ENCODE results near the gene DNALI1. TPM values are rescaled to one million over a fixed set of nuclear protein-coding genes. Genes with fewer than 3 reads are reported as not detected.
"Not testable (repeated sequence)": the region's sequence is repeated elsewhere in the genome, so short reads cannot be mapped to it uniquely, and the experiment has no call there.

Gene DNALI1
- total RNA-seq, 3 donors from 2014 or later, result not detected

GRCh38 chr1:37562984-37563383 is 6.2 kb downstream of the DNALI1 start:
- Mint-ChIP-seq H3K4me3 (no peak overlapping the region), H3K4me1 (ENCODE audit: low read depth) (no peaks in the 10 kb centered on the region), H3K9me3 (no peaks in the 10 kb centered on the region), H3K36me3 (ENCODE audit: insufficient read depth) (peaks cover 27% of the 10 kb centered on the region), H3K27me3 (ENCODE audit: low read depth) (no peaks in the 10 kb centered on the region)
- ATAC-seq (no peak), DNase-seq (no peak)

GRCh38 chr1:37564892-37565291 is 8.2 kb downstream of the DNALI1 start:
- H3K27me3 Mint-ChIP-seq (ENCODE audit: low read depth), result no peaks in the 10 kb centered on the region
- no peaks in the 10 kb centered on the region for H3K9me3 Mint-ChIP-seq
- no peak overlapping the region for H3K4me3 Mint-ChIP-seq
- H3K36me3 Mint-ChIP-seq (ENCODE audit: insufficient read depth), result peaks cover 44% of the 10 kb centered on the region
- ATAC-seq (no peak), DNase-seq (no peak)
- H3K4me1 Mint-ChIP-seq (ENCODE audit: low read depth), result no peaks in the 10 kb centered on the region

- peaks cover 9% of the 10 kb centered on the region for H3K4me1 Mint-ChIP-seq (ENCODE audit: low read depth)
- peaks cover 54% of the 10 kb centered on the region for H3K36me3 Mint-ChIP-seq (ENCODE audit: insufficient read depth)
- no peaks in the 10 kb centered on the region for H3K9me3 Mint-ChIP-seq
- no peak for DNase-seq
- ATAC-seq, result no peak
- H3K4me3 Mint-ChIP-seq, result no peak overlapping the region
- H3K27me3 Mint-ChIP-seq (ENCODE audit: low read depth), result no peaks in the 10 kb centered on the region
Observed at GRCh38 chr1:37567023-37567422, 10.3 kb downstream of the DNALI1 start.

- DNase-seq, result no peak
- H3K4me1 Mint-ChIP-seq (ENCODE audit: low read depth), result peaks cover 20% of the 10 kb centered on the region
- H3K4me3 Mint-ChIP-seq, result no peak overlapping the region
- ATAC-seq, result peak in 1 of 2 donors; percentile 18
- H3K27me3 Mint-ChIP-seq (ENCODE audit: low read depth), result no peaks in the 10 kb centered on the region
- peaks cover 75% of the 10 kb centered on the region for H3K36me3 Mint-ChIP-seq (ENCODE audit: insufficient read depth)
- no peaks in the 10 kb centered on the region for H3K9me3 Mint-ChIP-seq
Observed at GRCh38 chr1:37570528-37571334, 14.0 kb downstream of the DNALI1 start.

- DNase-seq (no peak), ATAC-seq (peak; percentile 42 to 45)
- Mint-ChIP-seq H3K27me3 (ENCODE audit: low read depth) (no peaks in the 10 kb centered on the region), H3K36me3 (ENCODE audit: insufficient read depth) (peaks cover 62% of the 10 kb centered on the region), H3K4me3 (no peak overlapping the region), H3K4me1 (ENCODE audit: low read depth) (peaks cover 39% of the 10 kb centered on the region), H3K9me3 (no peaks in the 10 kb centered on the region)
Observed at GRCh38 chr1:37574834-37575480, 18.2 kb downstream of the DNALI1 start.

GRCh38 chr1:37575692-37576091 is 19.0 kb downstream of the DNALI1 start:
- peaks cover 38% of the 10 kb centered on the region for H3K4me1 Mint-ChIP-seq (ENCODE audit: low read depth)
- H3K36me3 Mint-ChIP-seq (ENCODE audit: insufficient read depth), result peaks cover 69% of the 10 kb centered on the region
- no peak overlapping the region for H3K4me3 Mint-ChIP-seq
- H3K27me3 Mint-ChIP-seq (ENCODE audit: low read depth), result no peaks in the 10 kb centered on the region
- DNase-seq, result no peak
- no peak for ATAC-seq
- H3K9me3 Mint-ChIP-seq, result no peaks in the 10 kb centered on the region

GRCh38 chr1:37584544-37584943 is 27.8 kb downstream of the DNALI1 start:
- not testable (repeated sequence) for ATAC-seq; H3K27me3 Mint-ChIP-seq (ENCODE audit: low read depth); DNase-seq; H3K4me3 Mint-ChIP-seq; H3K9me3 Mint-ChIP-seq
- Mint-ChIP-seq H3K36me3 (ENCODE audit: insufficient read depth) (peaks cover 53% of the 10 kb centered on the region), H3K4me1 (ENCODE audit: low read depth) (peaks cover 14% of the 10 kb centered on the region)

- Mint-ChIP-seq H3K4me3 (no peak overlapping the region), H3K27me3 (ENCODE audit: low read depth) (no peaks in the 10 kb centered on the region), H3K9me3 (no peaks in the 10 kb centered on the region), H3K36me3 (ENCODE audit: insufficient read depth) (peaks cover 58% of the 10 kb centered on the region), H3K4me1 (ENCODE audit: low read depth) (peaks cover 24% of the 10 kb centered on the region)
- ATAC-seq (peak; percentile 23 to 32), DNase-seq (no peak)
Observed at GRCh38 chr1:37588939-37589338, 32.2 kb downstream of the DNALI1 start.

GRCh38 chr1:37593726-37594125 is 37.0 kb downstream of the DNALI1 start:
- Mint-ChIP-seq H3K27me3 (ENCODE audit: low read depth) (no peaks in the 10 kb centered on the region), H3K36me3 (ENCODE audit: insufficient read depth) (peaks cover 32% of the 10 kb centered on the region), H3K4me1 (ENCODE audit: low read depth) (peaks cover 29% of the 10 kb centered on the region), H3K4me3 (peak overlapping the region; percentile 100), H3K9me3 (no peaks in the 10 kb centered on the region)
- DNase-seq (no peak), ATAC-seq (no peak)

- Mint-ChIP-seq H3K9me3 (no peaks in the 10 kb centered on the region), H3K4me1 (ENCODE audit: low read depth) (peaks cover 26% of the 10 kb centered on the region), H3K36me3 (ENCODE audit: insufficient read depth) (peaks cover 18% of the 10 kb centered on the region), H3K27me3 (ENCODE audit: low read depth) (no peaks in the 10 kb centered on the region), H3K4me3 (peak within 1 kb of the TSS; percentile 100)
- DNase-seq (peak; percentile 95), ATAC-seq (peak; percentile 99)
Observed at GRCh38 chr1:37595440-37596181, 38.9 kb downstream of the DNALI1 start, which contains the start of gene GNL2. Gene GNL2, minus strand, starts transcription at chr1:37595937. Its CDS starts 115 bp downstream, at chr1:37595822.

- peak in 1 of 2 donors; percentile 0 for ATAC-seq
- H3K27me3 Mint-ChIP-seq (ENCODE audit: low read depth), result no peaks in the 10 kb centered on the region
- no peak for DNase-seq
- no peaks in the 10 kb centered on the region for H3K9me3 Mint-ChIP-seq
- H3K4me3 Mint-ChIP-seq, result peak overlapping the region; percentile 100
- H3K4me1 Mint-ChIP-seq (ENCODE audit: low read depth), result peaks cover 26% of the 10 kb centered on the region
- peaks cover 13% of the 10 kb centered on the region for H3K36me3 Mint-ChIP-seq (ENCODE audit: insufficient read depth)
Observed at GRCh38 chr1:37596182-37596667, 39.5 kb downstream of the DNALI1 start.

GRCh38 chr1:37599940-37600339 is 43.2 kb downstream of the DNALI1 start:
- no peak for DNase-seq
- H3K4me1 Mint-ChIP-seq (ENCODE audit: low read depth), result peaks cover 11% of the 10 kb centered on the region
- H3K36me3 Mint-ChIP-seq (ENCODE audit: insufficient read depth), result no peaks in the 10 kb centered on the region
- no peak overlapping the region for H3K4me3 Mint-ChIP-seq
- H3K27me3 Mint-ChIP-seq (ENCODE audit: low read depth), result peaks cover 3% of the 10 kb centered on the region
- H3K9me3 Mint-ChIP-seq, result no peaks in the 10 kb centered on the region
- ATAC-seq, result no peak

GRCh38 chr1:37601441-37601840 is 44.7 kb downstream of the DNALI1 start:
- peaks cover 3% of the 10 kb centered on the region for H3K27me3 Mint-ChIP-seq (ENCODE audit: low read depth)
- no peaks in the 10 kb centered on the region for H3K9me3 Mint-ChIP-seq
- ATAC-seq (no peak), DNase-seq (no peak)
- no peak overlapping the region for H3K4me3 Mint-ChIP-seq
- peaks cover 2% of the 10 kb centered on the region for H3K4me1 Mint-ChIP-seq (ENCODE audit: low read depth)
- H3K36me3 Mint-ChIP-seq (ENCODE audit: insufficient read depth), result no peaks in the 10 kb centered on the region
